HepG2 (cell line): ENCODE results near the gene MAN2A2. TPM values are rescaled to one million over a fixed set of nuclear protein-coding genes. Genes with fewer than 3 reads are reported as not detected.
A peak's percentile ranks its signal among the peaks of the same experiment; 100 is the strongest.

Source experiments
- ATF3 ChIP-seq: sonication (generic); formaldehyde crosslinking; IDR thresholded peaks from 2 replicates; pipeline ENCODE4 v1.4.0; 2020; ENCODE audit warnings: missing genetic modification reagents
- FOXK2 ChIP-seq: fragments of 450-650 bp; IDR thresholded peaks from 2 replicates; pipeline ENCODE4 v1.6.1; 2016
- JDP2 ChIP-seq: sonication (generic); formaldehyde crosslinking; IDR thresholded peaks from 2 replicates; pipeline ENCODE4 v1.8.1; 2022; ENCODE audit warnings: missing genetic modification reagents, borderline replicate concordance
- KDM5B ChIP-seq: sonication (generic); formaldehyde crosslinking; IDR thresholded peaks from 2 replicates; pipeline ENCODE4 v1.4.0; 2020; ENCODE audit warnings: missing genetic modification reagents, mild to moderate bottlenecking, borderline replicate concordance
- KLF11 ChIP-seq: IDR thresholded peaks from 2 replicates; pipeline ENCODE4 v1.6.1; 2016; ENCODE audit warnings: missing compliant biosample characterization
- MTA1 ChIP-seq: sonication (generic); formaldehyde crosslinking; IDR thresholded peaks from 2 replicates; pipeline ENCODE4 v1.4.0; 2020; ENCODE audit warnings: missing genetic modification reagents, mild to moderate bottlenecking, borderline replicate concordance
- NFE2 ChIP-seq: sonication (generic); formaldehyde crosslinking; IDR thresholded peaks from 2 replicates; pipeline ENCODE4 v1.4.0; 2020; ENCODE audit warnings: missing genetic modification reagents
- PBX2 ChIP-seq: IDR thresholded peaks from 2 replicates; pipeline ENCODE4 v1.6.1; 2016; ENCODE audit warnings: control low read depth
- SRSF4 ChIP-seq: fragments of 200-400 bp; formaldehyde crosslinking; IDR thresholded peaks from one replicate; pipeline ENCODE4 v1.6.1; 2018; ENCODE audit warnings: mild to moderate bottlenecking, low read depth, low read length, moderate library complexity; ENCODE audit not compliant: poor library complexity, severe bottlenecking
- ZNF18 ChIP-seq: sonication (generic); formaldehyde crosslinking; IDR thresholded peaks from 2 replicates; pipeline ENCODE4 v1.8.0; 2022; ENCODE audit warnings: mild to moderate bottlenecking, missing genetic modification reagents; ENCODE audit not compliant: insufficient replicate concordance
- ZNF367 ChIP-seq: sonication (generic); formaldehyde crosslinking; IDR thresholded peaks from 2 replicates; pipeline ENCODE4 v1.4.0; 2020; ENCODE audit warnings: missing genetic modification reagents, borderline replicate concordance
- ZNF382 ChIP-seq: sonication (generic); formaldehyde crosslinking; IDR thresholded peaks from 2 replicates; pipeline ENCODE4 v1.5.0; 2020; ENCODE audit warnings: missing genetic modification reagents, mild to moderate bottlenecking, borderline replicate concordance
- ZNF740 ChIP-seq: sonication (generic); formaldehyde crosslinking; IDR thresholded peaks from 2 replicates; pipeline ENCODE4 v1.4.0; 2020; ENCODE audit warnings: missing genetic modification reagents
- polyA plus RNA-seq, 8 experiments: library from polyadenylated mRNA; depleted of rRNA in 3 of 8; stranded (reverse) in 7 of 8; unstranded in 1 of 8; fragments of >200 nt; fragmentation: Illumina TruSeq in 4 of 8; extraction: Trizol in 4 of 8; gene quantifications; 2 replicates each; pipeline versions ENCODE4 v1.2.1 to v1.2.3, GENCODE V29; 2011 to 2016; ENCODE audit warnings: low read depth in 4 of 8, missing spikeins in 1 of 8, mixed read lengths in 1 of 8; ENCODE audit not compliant: insufficient read depth in 1 of 8
- total RNA-seq, 5 experiments: library from RNA; depleted of rRNA; stranded (reverse); fragments of >200 nt; fragmentation: Illumina TruSeq; extraction: Trizol; gene quantifications; 2 replicates each; pipeline ENCODE4 v1.2.3, GENCODE V29; 2016; ENCODE audit warnings: low read depth in 1 of 5
- TF ChIP-seq, protein P1 (sequence below): sonication (generic); formaldehyde crosslinking; IDR thresholded peaks from 2 replicates; pipeline ENCODE4 v1.4.0; 2020; ENCODE audit warnings: missing genetic modification reagents
- TF ChIP-seq, protein P2 (sequence below): sonication (generic); formaldehyde crosslinking; IDR thresholded peaks from 2 replicates; pipeline ENCODE4 v1.4.0; 2020; ENCODE audit warnings: missing genetic modification reagents
- TF ChIP-seq, protein P3 (sequence below): sonication (generic); formaldehyde crosslinking; IDR thresholded peaks from 2 replicates; pipeline ENCODE4 v1.5.1; 2020; ENCODE audit warnings: mild to moderate bottlenecking, moderate library complexity, missing genetic modification reagents

Gene MAN2A2
- total and polyA plus RNA-seq, 2 of the 13 experiments (the other 11 are each of a cell fraction or from before 2014, with no cell fraction given) = 17.5 to 51.5 TPM

DNA sequence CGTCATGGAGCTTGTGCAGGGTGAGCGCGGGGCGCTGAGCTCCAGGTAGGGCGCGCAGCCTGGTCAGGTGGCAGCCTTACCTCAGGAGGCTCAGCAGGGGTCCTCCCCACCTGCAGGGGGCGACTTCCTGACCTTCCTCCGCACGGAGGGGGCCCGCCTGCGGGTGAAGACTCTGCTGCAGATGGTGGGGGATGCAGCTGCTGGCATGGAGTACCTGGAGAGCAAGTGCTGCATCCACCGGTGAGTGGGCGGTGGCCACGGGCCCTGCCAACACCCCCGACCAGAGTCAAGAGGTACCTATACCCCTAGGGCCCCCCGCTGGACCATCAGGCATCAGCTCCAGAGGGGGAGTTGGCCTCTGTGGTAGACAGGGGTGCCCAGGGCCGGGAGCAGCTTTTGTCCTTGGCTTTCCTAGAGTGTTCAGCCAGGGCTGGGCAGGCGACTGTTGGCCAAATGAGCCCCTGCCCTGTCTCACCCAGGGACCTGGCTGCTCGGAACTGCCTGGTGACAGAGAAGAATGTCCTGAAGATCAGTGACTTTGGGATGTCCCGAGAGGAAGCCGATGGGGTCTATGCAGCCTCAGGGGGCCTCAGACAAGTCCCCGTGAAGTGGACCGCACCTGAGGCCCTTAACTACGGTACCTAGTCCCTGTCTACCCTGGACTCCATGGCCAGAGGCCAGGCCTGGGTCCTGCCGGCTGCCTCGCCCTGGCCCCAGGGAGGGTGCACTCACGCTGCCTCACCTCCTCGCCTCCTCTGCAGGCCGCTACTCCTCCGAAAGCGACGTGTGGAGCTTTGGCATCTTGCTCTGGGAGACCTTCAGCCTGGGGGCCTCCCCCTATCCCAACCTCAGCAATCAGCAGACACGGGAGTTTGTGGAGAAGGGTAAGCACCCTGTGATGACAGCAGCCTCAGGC lies 9.7 kb upstream of the MAN2A2 start (continued):
- TF ChIP-seq, protein P1, sequence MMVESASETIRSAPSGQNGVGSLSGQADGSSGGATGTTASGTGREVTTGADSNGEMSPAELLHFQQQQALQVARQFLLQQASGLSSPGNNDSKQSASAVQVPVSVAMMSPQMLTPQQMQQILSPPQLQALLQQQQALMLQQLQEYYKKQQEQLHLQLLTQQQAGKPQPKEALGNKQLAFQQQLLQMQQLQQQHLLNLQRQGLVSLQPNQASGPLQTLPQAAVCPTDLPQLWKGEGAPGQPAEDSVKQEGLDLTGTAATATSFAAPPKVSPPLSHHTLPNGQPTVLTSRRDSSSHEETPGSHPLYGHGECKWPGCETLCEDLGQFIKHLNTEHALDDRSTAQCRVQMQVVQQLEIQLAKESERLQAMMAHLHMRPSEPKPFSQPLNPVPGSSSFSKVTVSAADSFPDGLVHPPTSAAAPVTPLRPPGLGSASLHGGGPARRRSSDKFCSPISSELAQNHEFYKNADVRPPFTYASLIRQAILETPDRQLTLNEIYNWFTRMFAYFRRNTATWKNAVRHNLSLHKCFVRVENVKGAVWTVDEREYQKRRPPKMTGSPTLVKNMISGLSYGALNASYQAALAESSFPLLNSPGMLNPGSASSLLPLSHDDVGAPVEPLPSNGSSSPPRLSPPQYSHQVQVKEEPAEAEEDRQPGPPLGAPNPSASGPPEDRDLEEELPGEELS (CRISPR knock-in tag) = no peak
- no peak for TF ChIP-seq FOXK2
- no peak for TF ChIP-seq JDP2 (CRISPR knock-in tag)
- no peak for TF ChIP-seq ZNF18 (CRISPR knock-in tag)
- no peak for TF ChIP-seq ZNF367 (CRISPR knock-in tag)
- TF ChIP-seq, protein P2, sequence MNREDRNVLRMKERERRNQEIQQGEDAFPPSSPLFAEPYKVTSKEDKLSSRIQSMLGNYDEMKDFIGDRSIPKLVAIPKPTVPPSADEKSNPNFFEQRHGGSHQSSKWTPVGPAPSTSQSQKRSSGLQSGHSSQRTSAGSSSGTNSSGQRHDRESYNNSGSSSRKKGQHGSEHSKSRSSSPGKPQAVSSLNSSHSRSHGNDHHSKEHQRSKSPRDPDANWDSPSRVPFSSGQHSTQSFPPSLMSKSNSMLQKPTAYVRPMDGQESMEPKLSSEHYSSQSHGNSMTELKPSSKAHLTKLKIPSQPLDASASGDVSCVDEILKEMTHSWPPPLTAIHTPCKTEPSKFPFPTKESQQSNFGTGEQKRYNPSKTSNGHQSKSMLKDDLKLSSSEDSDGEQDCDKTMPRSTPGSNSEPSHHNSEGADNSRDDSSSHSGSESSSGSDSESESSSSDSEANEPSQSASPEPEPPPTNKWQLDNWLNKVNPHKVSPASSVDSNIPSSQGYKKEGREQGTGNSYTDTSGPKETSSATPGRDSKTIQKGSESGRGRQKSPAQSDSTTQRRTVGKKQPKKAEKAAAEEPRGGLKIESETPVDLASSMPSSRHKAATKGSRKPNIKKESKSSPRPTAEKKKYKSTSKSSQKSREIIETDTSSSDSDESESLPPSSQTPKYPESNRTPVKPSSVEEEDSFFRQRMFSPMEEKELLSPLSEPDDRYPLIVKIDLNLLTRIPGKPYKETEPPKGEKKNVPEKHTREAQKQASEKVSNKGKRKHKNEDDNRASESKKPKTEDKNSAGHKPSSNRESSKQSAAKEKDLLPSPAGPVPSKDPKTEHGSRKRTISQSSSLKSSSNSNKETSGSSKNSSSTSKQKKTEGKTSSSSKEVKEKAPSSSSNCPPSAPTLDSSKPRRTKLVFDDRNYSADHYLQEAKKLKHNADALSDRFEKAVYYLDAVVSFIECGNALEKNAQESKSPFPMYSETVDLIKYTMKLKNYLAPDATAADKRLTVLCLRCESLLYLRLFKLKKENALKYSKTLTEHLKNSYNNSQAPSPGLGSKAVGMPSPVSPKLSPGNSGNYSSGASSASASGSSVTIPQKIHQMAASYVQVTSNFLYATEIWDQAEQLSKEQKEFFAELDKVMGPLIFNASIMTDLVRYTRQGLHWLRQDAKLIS (CRISPR knock-in tag) = no peak
- no peak for TF ChIP-seq ATF3 (CRISPR knock-in tag)
- TF ChIP-seq MTA1 (CRISPR knock-in tag) = no peak
- TF ChIP-seq KLF11 (CRISPR knock-in tag) = no peak
- no peak for TF ChIP-seq ZNF382 (CRISPR knock-in tag)
- peak; percentile 72; the same call in 1 of the 2 replicates for TF ChIP-seq KDM5B (CRISPR knock-in tag)
- TF ChIP-seq NFE2 (CRISPR knock-in tag) = no peak
- 0 out of 2 replicates have a peak, but pooled peaks have one; percentile 47 for TF ChIP-seq ZNF740
- TF ChIP-seq, protein P3, sequence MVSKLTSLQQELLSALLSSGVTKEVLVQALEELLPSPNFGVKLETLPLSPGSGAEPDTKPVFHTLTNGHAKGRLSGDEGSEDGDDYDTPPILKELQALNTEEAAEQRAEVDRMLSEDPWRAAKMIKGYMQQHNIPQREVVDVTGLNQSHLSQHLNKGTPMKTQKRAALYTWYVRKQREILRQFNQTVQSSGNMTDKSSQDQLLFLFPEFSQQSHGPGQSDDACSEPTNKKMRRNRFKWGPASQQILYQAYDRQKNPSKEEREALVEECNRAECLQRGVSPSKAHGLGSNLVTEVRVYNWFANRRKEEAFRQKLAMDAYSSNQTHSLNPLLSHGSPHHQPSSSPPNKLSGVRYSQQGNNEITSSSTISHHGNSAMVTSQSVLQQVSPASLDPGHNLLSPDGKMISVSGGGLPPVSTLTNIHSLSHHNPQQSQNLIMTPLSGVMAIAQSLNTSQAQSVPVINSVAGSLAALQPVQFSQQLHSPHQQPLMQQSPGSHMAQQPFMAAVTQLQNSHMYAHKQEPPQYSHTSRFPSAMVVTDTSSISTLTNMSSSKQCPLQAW = peak; percentile 44; the same call in 1 of the 2 replicates
- no peak for TF ChIP-seq SRSF4
- TF ChIP-seq PBX2 = no peak
